NCI-H187 treated with DMSO at 0.1 percent for 48 hours (cell line): Measurements from ENCODE around the gene TNFRSF11A.

Source experiments
- DNase-seq: peaks from one replicate; lab custom pipeline; 2025; lab: John Stamatoyannopoulos, UW

The TNFRSF11A gene

GRCh38 chr18:62384068-62384467 lies 59.0 kb downstream of the TNFRSF11A start:
- DNase-seq: no peak

- no peak for DNase-seq
Observed at GRCh38 chr18:62384610-62385097, 59.5 kb downstream of the TNFRSF11A start.

GRCh38 chr18:62386091-62386490 lies 61.0 kb downstream of the TNFRSF11A start:
- DNase-seq: no peak

GRCh38 chr18:62386601-62387000 lies 61.5 kb downstream of the TNFRSF11A start:
- no peak for DNase-seq

GRCh38 chr18:62387257-62387656 lies 62.1 kb downstream of the TNFRSF11A start:
- DNase-seq: no peak

GRCh38 chr18:62388855-62389760 lies 64.0 kb downstream of the TNFRSF11A start:
- DNase-seq: no peak

- DNase-seq: no peak
Observed at GRCh38 chr18:62389761-62390481, 64.8 kb downstream of the TNFRSF11A start.

- DNase-seq: no peak
Observed at GRCh38 chr18:62394006-62394763, 69.1 kb downstream of the TNFRSF11A start.

- DNase-seq: no peak
Observed at GRCh38 chr18:62396381-62396780, 71.3 kb downstream of the TNFRSF11A start.

GRCh38 chr18:62396967-62397366 lies 71.9 kb downstream of the TNFRSF11A start:
- no peak for DNase-seq

- DNase-seq: no peak
Observed at GRCh38 chr18:62398291-62398690, 73.2 kb downstream of the TNFRSF11A start.

GRCh38 chr18:62399276-62399675 lies 74.2 kb downstream of the TNFRSF11A start:
- DNase-seq: no peak

GRCh38 chr18:62399781-62400308 lies 74.7 kb downstream of the TNFRSF11A start:
- DNase-seq: peak; percentile 18

- DNase-seq: no peak
Observed at GRCh38 chr18:62400916-62401315, 75.8 kb downstream of the TNFRSF11A start.

GRCh38 chr18:62402342-62402948 lies 77.3 kb downstream of the TNFRSF11A start:
- no peak for DNase-seq

GRCh38 chr18:62403120-62403519 lies 78.0 kb downstream of the TNFRSF11A start:
- no peak for DNase-seq

- no peak for DNase-seq
Observed at GRCh38 chr18:62404881-62405280, 79.8 kb downstream of the TNFRSF11A start.

GRCh38 chr18:62407660-62408059 lies 82.5 kb downstream of the TNFRSF11A start:
- DNase-seq: no peak

- no peak for DNase-seq
Observed at GRCh38 chr18:62409821-62410220, 84.7 kb downstream of the TNFRSF11A start.

GRCh38 chr18:62412231-62412979 lies 87.3 kb downstream of the TNFRSF11A start:
- DNase-seq: no peak

- DNase-seq: no peak
Observed at GRCh38 chr18:62413206-62413605, 88.1 kb downstream of the TNFRSF11A start.
